Endodermal cell (in vitro differentiated cells): ENCODE measurements around the gene QRICH1. TPM values are rescaled to one million over a fixed set of nuclear protein-coding genes. Genes with fewer than 3 reads are reported as not detected.
A peak's percentile ranks its signal among the peaks of the same experiment; 100 is the strongest.
"Not testable (repeated sequence)": the region's sequence is repeated elsewhere in the genome, so short reads cannot be mapped to it uniquely, and the experiment has no call there.

Experiments used
- DNase-seq: peaks from one replicate; pipeline ENCODE4 v3.0.0-alpha.2; 2017
- H3K27ac ChIP-seq: 2 replicates; pipeline ENCODE4 v1.5.1; 2013; ENCODE audit warnings: mild to moderate bottlenecking, low read depth, low read length, moderate library complexity
- H3K27me3 ChIP-seq: 2 replicates; pipeline ENCODE4 v1.6.1; 2013; ENCODE audit warnings: mild to moderate bottlenecking, low read length, moderate library complexity; ENCODE audit not compliant: insufficient read depth, control insufficient read depth, poor library complexity, severe bottlenecking
- H3K36me3 ChIP-seq: 2 replicates; pipeline ENCODE4 v1.7.0; 2013; ENCODE audit warnings: mild to moderate bottlenecking, low read length, moderate library complexity; ENCODE audit not compliant: control insufficient read depth, insufficient read depth
- H3K4me1 ChIP-seq: one replicate; pipeline ENCODE4 v1.7.0; 2013; ENCODE audit warnings: low read length; ENCODE audit not compliant: control insufficient read depth, insufficient read depth
- H3K4me3 ChIP-seq: 2 replicates; pipeline ENCODE4 v1.5.1; 2013; ENCODE audit warnings: mild to moderate bottlenecking, low read length, moderate library complexity
- H3K9ac ChIP-seq: 2 replicates; pipeline ENCODE4 v1.6.1; 2013; ENCODE audit warnings: mild to moderate bottlenecking, low read length, moderate library complexity; ENCODE audit not compliant: poor library complexity, severe bottlenecking; ENCODE audit errors: extremely low read depth
- H3K9me3 ChIP-seq: 2 replicates; pipeline ENCODE4 v1.6.1; 2013; ENCODE audit warnings: mild to moderate bottlenecking, low read length, moderate library complexity; ENCODE audit not compliant: control insufficient read depth
- H3K27ac Mint-ChIP-seq: 2 replicates; pipeline ENCODE4 v1.8.0; 2020; ENCODE audit warnings: mixed read lengths
- H3K27me3 Mint-ChIP-seq: 2 replicates; pipeline ENCODE4 v1.8.0; 2021; ENCODE audit warnings: mild to moderate bottlenecking, mixed read lengths; ENCODE audit not compliant: insufficient read depth
- H3K36me3 Mint-ChIP-seq: 2 replicates; pipeline ENCODE4 v1.8.0; 2020; ENCODE audit warnings: low read depth, mixed read lengths
- H3K4me1 Mint-ChIP-seq: 2 replicates; pipeline ENCODE4 v1.8.0; 2020; ENCODE audit warnings: mixed read lengths
- H3K4me3 Mint-ChIP-seq: 2 replicates; pipeline ENCODE4 v1.8.0; 2020; ENCODE audit warnings: mild to moderate bottlenecking, moderate library complexity, mixed read lengths
- H3K9me3 Mint-ChIP-seq: 2 replicates; pipeline ENCODE4 v1.8.0; 2020; ENCODE audit warnings: mild to moderate bottlenecking, mixed read lengths
- WGBS, 2 experiments: methylation state at CpG; one replicate each; pipeline versions ENCODE4 v1.1.5 to v1.1.7; 2013; ENCODE audit warnings: missing lambda C conversion rate in 2 of 2, mixed read lengths in 1 of 2; ENCODE audit not compliant: insufficient coverage in 1 of 2, insufficient read length in 1 of 2; 5-methylcytosine and 5-hydroxymethylcytosine counted together
- total RNA-seq, 2 donors: library from RNA; stranded (reverse); fragmentation: NEBNext Ultra II Directional in 1 of 2; extraction: Animal tissue kit (Norgen Biotek cat#: 25700) in 1 of 2; gene quantifications; 2 replicates in 1 of 2; 3 replicates in 1 of 2; pipeline ENCODE4 v1.2.1, GENCODE V29; 2021
- TF ChIP-seq, protein P1 (sequence below): fragments of 200-600 bp; sonication (generic); conservative IDR thresholded peaks from 2 replicates; pipeline ENCODE4 v1.5.0; 2021; ENCODE audit warnings: antibody characterized with exemption, mild to moderate bottlenecking

The QRICH1 gene
- total RNA-seq, 2 donors from 2014 or later: 127 to 155 TPM

DNA sequence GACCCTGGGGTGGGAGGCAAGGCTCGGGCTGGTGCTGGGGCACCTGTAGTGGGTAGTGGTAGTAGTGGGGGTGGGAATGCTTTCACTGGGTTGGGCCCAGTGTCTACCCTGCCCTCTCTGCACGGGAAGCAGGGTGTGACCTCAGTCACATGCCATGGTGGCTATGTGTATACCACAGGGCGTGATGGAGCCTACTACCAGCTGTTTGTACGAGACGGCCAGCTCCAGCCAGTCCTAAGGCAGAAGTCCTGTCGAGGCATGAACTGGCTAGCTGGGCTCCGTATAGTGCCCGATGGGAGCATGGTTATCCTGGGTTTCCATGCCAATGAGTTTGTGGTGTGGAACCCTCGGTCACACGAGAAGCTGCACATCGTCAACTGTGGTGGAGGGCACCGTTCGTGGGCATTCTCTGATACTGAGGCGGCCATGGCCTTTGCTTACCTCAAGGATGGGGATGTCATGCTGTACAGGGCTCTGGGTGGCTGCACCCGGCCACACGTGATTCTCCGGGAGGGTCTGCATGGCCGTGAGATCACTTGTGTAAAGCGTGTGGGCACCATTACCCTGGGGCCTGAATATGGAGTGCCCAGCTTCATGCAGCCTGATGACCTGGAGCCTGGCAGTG is 80.6 kb downstream of the QRICH1 start:
- H3K36me3 Mint-ChIP-seq: peaks cover 30% of the 10 kb centered on the region

GRCh38 chr3:49012441-49013017 is 81.3 kb downstream of the QRICH1 start:
- H3K4me1 ChIP-seq: no peaks in the 10 kb centered on the region
- no peak overlapping the region for H3K27ac ChIP-seq
- 93 to 100% methylated on average over 16 to 17 of the region's 17 CpGs for WGBS, 2 experiments
- no peak overlapping the region for H3K4me3 ChIP-seq
- H3K36me3 ChIP-seq: peaks cover 60% of the 10 kb centered on the region
- Mint-ChIP-seq H3K4me1 (peaks cover 7% of the 10 kb centered on the region), H3K36me3 (peaks cover 33% of the 10 kb centered on the region), H3K27me3 (no peaks in the 10 kb centered on the region), H3K4me3 (no peak overlapping the region), H3K27ac (no peak overlapping the region), H3K9me3 (no peaks in the 10 kb centered on the region)
- H3K9ac ChIP-seq: no peak overlapping the region
- H3K9me3 ChIP-seq: no peaks in the 10 kb centered on the region
- no peaks in the 10 kb centered on the region for H3K27me3 ChIP-seq
- TF ChIP-seq, protein P1, sequence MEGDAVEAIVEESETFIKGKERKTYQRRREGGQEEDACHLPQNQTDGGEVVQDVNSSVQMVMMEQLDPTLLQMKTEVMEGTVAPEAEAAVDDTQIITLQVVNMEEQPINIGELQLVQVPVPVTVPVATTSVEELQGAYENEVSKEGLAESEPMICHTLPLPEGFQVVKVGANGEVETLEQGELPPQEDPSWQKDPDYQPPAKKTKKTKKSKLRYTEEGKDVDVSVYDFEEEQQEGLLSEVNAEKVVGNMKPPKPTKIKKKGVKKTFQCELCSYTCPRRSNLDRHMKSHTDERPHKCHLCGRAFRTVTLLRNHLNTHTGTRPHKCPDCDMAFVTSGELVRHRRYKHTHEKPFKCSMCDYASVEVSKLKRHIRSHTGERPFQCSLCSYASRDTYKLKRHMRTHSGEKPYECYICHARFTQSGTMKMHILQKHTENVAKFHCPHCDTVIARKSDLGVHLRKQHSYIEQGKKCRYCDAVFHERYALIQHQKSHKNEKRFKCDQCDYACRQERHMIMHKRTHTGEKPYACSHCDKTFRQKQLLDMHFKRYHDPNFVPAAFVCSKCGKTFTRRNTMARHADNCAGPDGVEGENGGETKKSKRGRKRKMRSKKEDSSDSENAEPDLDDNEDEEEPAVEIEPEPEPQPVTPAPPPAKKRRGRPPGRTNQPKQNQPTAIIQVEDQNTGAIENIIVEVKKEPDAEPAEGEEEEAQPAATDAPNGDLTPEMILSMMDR: no peak
- peak; percentile 45 for DNase-seq

More for the DNA sequence above, 80.6 kb downstream of the QRICH1 start:
- TF ChIP-seq, protein P1: no peak
- Histone ChIP-seq H3K4me1 (no peaks in the 10 kb centered on the region), H3K4me3 (no peak overlapping the region), H3K9me3 (no peaks in the 10 kb centered on the region), H3K9ac (no peak overlapping the region), H3K27me3 (no peaks in the 10 kb centered on the region), H3K36me3 (peaks cover 60% of the 10 kb centered on the region), H3K27ac (no peak overlapping the region)
- Mint-ChIP-seq H3K27me3 (no peaks in the 10 kb centered on the region), H3K27ac (no peak overlapping the region), H3K9me3 (no peaks in the 10 kb centered on the region), H3K4me1 (peaks cover 3% of the 10 kb centered on the region), H3K4me3 (no peak overlapping the region)
- WGBS, 2 experiments: 95 to 97% methylated on average over 16 to 19 of the region's 19 CpGs
- DNase-seq: peak; percentile 48

DNA sequence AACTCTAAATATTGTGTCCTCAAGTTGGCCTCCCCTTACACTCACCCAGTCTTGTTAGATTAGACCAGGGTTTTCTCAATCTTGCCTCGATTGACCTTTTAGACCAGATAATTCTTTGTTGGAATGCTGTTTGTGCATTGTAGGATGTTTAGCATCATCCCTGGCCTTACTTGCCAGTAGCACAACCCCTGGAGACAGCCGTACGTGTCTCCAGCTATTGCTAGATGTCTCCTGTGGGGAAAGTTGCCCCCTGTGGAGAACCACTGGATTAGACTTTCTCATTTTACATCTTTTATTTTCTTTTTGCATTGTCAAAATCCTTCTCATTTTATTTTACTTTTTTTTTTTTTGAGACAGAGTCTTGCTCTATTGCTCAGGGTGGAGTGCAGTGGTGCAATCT is 84.5 kb downstream of the QRICH1 start:
- H3K4me3 Mint-ChIP-seq: no peak overlapping the region
- no peaks in the 10 kb centered on the region for H3K9me3 ChIP-seq

GRCh38 chr3:49008627-49009026 is 85.2 kb downstream of the QRICH1 start:
- H3K27ac Mint-ChIP-seq: peak overlapping the region; percentile 32
- not testable (repeated sequence) for H3K4me1 ChIP-seq, H3K9ac ChIP-seq, DNase-seq, H3K9me3 ChIP-seq, H3K9me3 Mint-ChIP-seq, H3K27ac ChIP-seq
- Histone ChIP-seq H3K36me3 (peaks cover 28% of the 10 kb centered on the region), H3K4me3 (peak overlapping the region; percentile 87), H3K27me3 (peaks cover 26% of the 10 kb centered on the region)
- 91% methylated on average over 5 of the region's 5 CpGs; no CpG with 5 or more reads in 1 of the 2 experiments for WGBS, 2 experiments
- H3K4me1 Mint-ChIP-seq: peaks cover 19% of the 10 kb centered on the region
- peak overlapping the region; percentile 97 for H3K4me3 Mint-ChIP-seq
- peaks cover 17% of the 10 kb centered on the region for H3K36me3 Mint-ChIP-seq
- H3K27me3 Mint-ChIP-seq: peaks cover 29% of the 10 kb centered on the region

More for the DNA sequence above, 84.5 kb downstream of the QRICH1 start:
- peaks cover 25% of the 10 kb centered on the region for H3K27me3 Mint-ChIP-seq
- H3K36me3 Mint-ChIP-seq: peaks cover 18% of the 10 kb centered on the region
- 93 to 95% methylated on average over 3 of the region's 3 CpGs for WGBS, 2 experiments
- peaks cover 13% of the 10 kb centered on the region for H3K4me1 Mint-ChIP-seq
- no peak overlapping the region for H3K9ac ChIP-seq
- no peaks in the 10 kb centered on the region for H3K9me3 Mint-ChIP-seq
- H3K27ac Mint-ChIP-seq: no peak overlapping the region
- H3K36me3 ChIP-seq: peaks cover 33% of the 10 kb centered on the region
- H3K27ac ChIP-seq: no peak overlapping the region
- H3K4me1 ChIP-seq: peaks cover 4% of the 10 kb centered on the region
- H3K27me3 ChIP-seq: peaks cover 22% of the 10 kb centered on the region
- TF ChIP-seq, protein P1: no peak
- H3K4me3 ChIP-seq: no peak overlapping the region
- DNase-seq: no peak
